ENCODE data around the gene PYGB.
"Not testable (repeated sequence)": the region's sequence is repeated elsewhere in the genome, so short reads cannot be mapped to it uniquely, and the experiment has no call there.

The PYGB gene

GRCh38 chr20:25230166-25230831, 17.6 kb upstream of the PYGB start:
- no peak for DNase-seq (ENCODE audit: low read depth in 2 of 2)

GRCh38 chr20:25233016-25233772, 14.7 kb upstream of the PYGB start:
- no peak for DNase-seq (ENCODE audit: low read depth in 2 of 2)

- DNase-seq (ENCODE audit: low read depth in 2 of 2): not testable (repeated sequence)
These were observed 13.7 kb upstream of the PYGB start for GRCh38 chr20:25234009-25234849.

GRCh38 chr20:25236450-25237304, 11.2 kb upstream of the PYGB start:
- no peak for DNase-seq (ENCODE audit: low read depth in 2 of 2)

GRCh38 chr20:25237610-25238318, 10.1 kb upstream of the PYGB start:
- DNase-seq (ENCODE audit: low read depth in 2 of 2): no peak

- no peak for DNase-seq (ENCODE audit: low read depth in 2 of 2)
These were observed 9.4 kb upstream of the PYGB start for GRCh38 chr20:25238319-25239037.

- no peak for DNase-seq (ENCODE audit: low read depth in 2 of 2)
These were observed 8.2 kb upstream of the PYGB start for GRCh38 chr20:25239387-25240370.

- not testable (repeated sequence) for DNase-seq (ENCODE audit: low read depth in 2 of 2)
These were observed 6.8 kb upstream of the PYGB start for GRCh38 chr20:25240851-25241658.

- DNase-seq (ENCODE audit: low read depth in 2 of 2): not testable (repeated sequence)
These were observed 6.3 kb upstream of the PYGB start for GRCh38 chr20:25241659-25241955.

GRCh38 chr20:25242231-25242630, 5.7 kb upstream of the PYGB start:
- DNase-seq (ENCODE audit: low read depth in 2 of 2): no peak

- no peak for DNase-seq (ENCODE audit: low read depth in 2 of 2)
These were observed 4.4 kb upstream of the PYGB start for GRCh38 chr20:25243416-25243979.

GRCh38 chr20:25244976-25245375, 2.9 kb upstream of the PYGB start:
- DNase-seq (ENCODE audit: low read depth in 2 of 2): no peak

GRCh38 chr20:25245461-25245860, 2.4 kb upstream of the PYGB start:
- DNase-seq (ENCODE audit: low read depth in 2 of 2): no peak

- DNase-seq (ENCODE audit: low read depth in 2 of 2): no peak
These were observed 1.5 kb upstream of the PYGB start for GRCh38 chr20:25246182-25246999.

GRCh38 chr20:25247000-25247517, 826 bp upstream of the PYGB start:
- no peak for DNase-seq (ENCODE audit: low read depth in 2 of 2)

- DNase-seq (ENCODE audit: low read depth in 2 of 2): no peak
These were observed 348 bp upstream of the PYGB start for GRCh38 chr20:25247518-25247955.

- no peak for DNase-seq (ENCODE audit: low read depth in 2 of 2)
These were observed 894 bp downstream of the PYGB start for GRCh38 chr20:25248786-25249172.
